ENCODE data around the gene LEKR1. TPM values are rescaled to one million over a fixed set of nuclear protein-coding genes. Genes with fewer than 3 reads are reported as not detected.

The LEKR1 gene
- total and polyA plus RNA-seq, 2 of the 13 experiments (the other 11 are each of a cell fraction or from before 2014, with no cell fraction given): 0.49 to 1.5 TPM

DNA sequence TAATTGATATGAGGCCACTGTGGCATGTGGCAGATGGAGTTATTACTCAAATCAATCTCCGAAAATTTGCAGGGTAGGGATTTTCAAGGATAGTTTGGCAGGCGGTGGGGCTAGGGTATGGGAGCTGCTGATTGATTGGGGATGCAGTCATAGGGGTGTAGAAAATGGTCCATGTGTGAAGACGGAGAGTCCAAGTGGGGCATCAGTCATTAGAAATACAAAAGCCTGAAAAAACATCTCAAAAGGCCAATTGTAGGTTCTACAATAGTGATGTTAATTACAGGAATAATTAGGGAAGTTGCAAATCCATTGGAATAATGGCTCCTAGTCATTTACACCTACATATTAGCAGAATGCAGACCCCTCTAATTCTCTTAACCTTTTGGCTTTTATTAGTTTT, 4.9 kb downstream of the LEKR1 start (continued):
- TF ChIP-seq, protein P1, sequence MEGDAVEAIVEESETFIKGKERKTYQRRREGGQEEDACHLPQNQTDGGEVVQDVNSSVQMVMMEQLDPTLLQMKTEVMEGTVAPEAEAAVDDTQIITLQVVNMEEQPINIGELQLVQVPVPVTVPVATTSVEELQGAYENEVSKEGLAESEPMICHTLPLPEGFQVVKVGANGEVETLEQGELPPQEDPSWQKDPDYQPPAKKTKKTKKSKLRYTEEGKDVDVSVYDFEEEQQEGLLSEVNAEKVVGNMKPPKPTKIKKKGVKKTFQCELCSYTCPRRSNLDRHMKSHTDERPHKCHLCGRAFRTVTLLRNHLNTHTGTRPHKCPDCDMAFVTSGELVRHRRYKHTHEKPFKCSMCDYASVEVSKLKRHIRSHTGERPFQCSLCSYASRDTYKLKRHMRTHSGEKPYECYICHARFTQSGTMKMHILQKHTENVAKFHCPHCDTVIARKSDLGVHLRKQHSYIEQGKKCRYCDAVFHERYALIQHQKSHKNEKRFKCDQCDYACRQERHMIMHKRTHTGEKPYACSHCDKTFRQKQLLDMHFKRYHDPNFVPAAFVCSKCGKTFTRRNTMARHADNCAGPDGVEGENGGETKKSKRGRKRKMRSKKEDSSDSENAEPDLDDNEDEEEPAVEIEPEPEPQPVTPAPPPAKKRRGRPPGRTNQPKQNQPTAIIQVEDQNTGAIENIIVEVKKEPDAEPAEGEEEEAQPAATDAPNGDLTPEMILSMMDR (CRISPR knock-in tag; IDR thresholded peaks at IDR 0.05): no peak
- TF ChIP-seq ZNF530 (CRISPR knock-in tag; IDR thresholded peaks at IDR 0.05; ENCODE audit: low read depth) (no peak), MATR3 (CRISPR knock-in tag; IDR thresholded peaks at IDR 0.05) (no peak), MXD4 (CRISPR knock-in tag; IDR thresholded peaks at IDR 0.05) (no peak), AKAP8 (CRISPR knock-in tag; IDR thresholded peaks at IDR 0.05) (no peak), ZNF446 (CRISPR knock-in tag; IDR thresholded peaks at IDR 0.05) (no peak), RNF2 (conservative IDR thresholded peaks at IDR 0.05; ENCODE audit: low read depth) (no peak), ZNF83 (CRISPR knock-in tag; IDR thresholded peaks at IDR 0.05; ENCODE audit: borderline replicate concordance) (no peak), THAP11 (CRISPR knock-in tag; IDR thresholded peaks at IDR 0.05) (no peak), SP140L (CRISPR knock-in tag; IDR thresholded peaks at IDR 0.05; ENCODE audit: borderline replicate concordance) (no peak), ZNF782 (CRISPR knock-in tag; IDR thresholded peaks at IDR 0.05; ENCODE audit: borderline replicate concordance) (no peak), ADNP (CRISPR knock-in tag; IDR thresholded peaks at IDR 0.05) (no peak)

DNA sequence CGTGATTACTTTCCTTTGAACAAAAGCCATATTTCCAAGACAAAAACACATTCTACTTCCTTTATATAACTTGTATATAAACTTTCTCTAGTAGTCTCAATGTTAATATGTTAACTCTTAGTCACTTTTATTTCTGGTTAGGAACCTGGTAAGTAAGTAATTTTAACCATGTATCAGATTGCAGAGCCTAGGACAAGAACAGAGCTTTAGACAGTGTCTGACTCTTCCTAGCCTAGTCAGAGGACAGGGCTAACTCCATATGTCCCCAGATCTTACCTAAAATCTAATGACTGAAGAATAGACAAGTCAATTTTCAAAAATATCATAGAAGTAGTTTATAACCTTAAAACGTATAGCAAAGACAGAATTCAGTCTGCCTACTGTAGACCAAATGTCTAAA, 8.3 kb downstream of the LEKR1 start:
- Histone ChIP-seq H3K4me2 (ENCODE audit: low read depth, low read length) (no peak overlapping the region), H3K27ac (ENCODE audit: extremely low read length, insufficient read depth, low read length) (no peak overlapping the region), H3K4me1 (ENCODE audit: insufficient read depth, low read length) (peaks cover 24% of the 10 kb centered on the region), H3K4me3 (replicated peaks in 1 of 3; ENCODE audit: insufficient read depth in 1 of 3, low read depth in 2 of 3, low read length in 3 of 3) (no peak overlapping the region), H2AFZ (ENCODE audit: low read length) (no peak overlapping the region), H3K79me2 (ENCODE audit: insufficient read depth, low read length) (no peaks in the 10 kb centered on the region), H3K36me3 (replicated peaks in 1 of 2; ENCODE audit: control insufficient read depth in 1 of 2, insufficient read depth in 2 of 2, low read length in 2 of 2) (no peaks in the 10 kb centered on the region), H3K27me3 (ENCODE audit: control insufficient read depth in 1 of 2, insufficient read depth in 2 of 2, low read length in 2 of 2) (no peaks in the 10 kb centered on the region), H3K9ac (ENCODE audit: insufficient read depth, low read depth, low read length) (no peak overlapping the region), H4K20me1 (ENCODE audit: insufficient read depth, low read length) (no peaks in the 10 kb centered on the region), H3K9me3 (ENCODE audit: low read length) (no peaks in the 10 kb centered on the region)
- ChIA-PET CTCF (ENCODE audit: low intra/inter-chr PET ratio, low total read pairs) (no interaction called here), POLR2A (no interaction called here)
- FAIRE-seq (no peak), DNase-seq (ENCODE audit: low spot score) (no peak), ATAC-seq (no peak)
- no TSS peak for BruUV-seq (replicated peaks)
- intact Hi-C loops (cut with micrococcal nuclease; ENCODE audit: unreplicated experiment): no loop called here
- WGBS (ENCODE audit: low lambda C conversion rate): 51% methylated on average over 2 of the region's 2 CpGs
- TF ChIP-seq ZNF816 (CRISPR knock-in tag; IDR thresholded peaks at IDR 0.05; ENCODE audit: borderline replicate concordance): no peak
- TF ChIP-seq RFX5 (IDR thresholded peaks at IDR 0.05; ENCODE audit: low read depth, low read length): no peak
- in situ Hi-C loops (cut with HindIII; ENCODE audit: extremely low pct_ligation_motif_present, low pct_unique_long_range_greater_than_20kb): no loop called here
